Peyer's patch (tissue), 4 donors: ENCODE data around the gene PDGFB.

ENCODE experiments used
- POLR2A ChIP-seq, 2 donors: fragments of 450-650 bp; IDR thresholded peaks; one replicate each; pipeline ENCODE4 v1.5.1; 2017; ENCODE audit warnings: antibody characterized with exemption in 2 of 2, mild to moderate bottlenecking in 2 of 2, moderate library complexity in 2 of 2
- TF ChIP-seq, protein P1 (sequence below), 6 experiments: fragments of 450-650 bp in 4 of 6; fragments of 200-600 bp in 2 of 6; sonication (generic) in 1 of 6; IDR thresholded peaks; one replicate each; pipeline ENCODE4 v1.5.1; 2017 to 2019; ENCODE audit warnings: antibody characterized with exemption in 6 of 6, mild to moderate bottlenecking in 3 of 6, moderate library complexity in 1 of 6

- TF ChIP-seq, protein P1, sequence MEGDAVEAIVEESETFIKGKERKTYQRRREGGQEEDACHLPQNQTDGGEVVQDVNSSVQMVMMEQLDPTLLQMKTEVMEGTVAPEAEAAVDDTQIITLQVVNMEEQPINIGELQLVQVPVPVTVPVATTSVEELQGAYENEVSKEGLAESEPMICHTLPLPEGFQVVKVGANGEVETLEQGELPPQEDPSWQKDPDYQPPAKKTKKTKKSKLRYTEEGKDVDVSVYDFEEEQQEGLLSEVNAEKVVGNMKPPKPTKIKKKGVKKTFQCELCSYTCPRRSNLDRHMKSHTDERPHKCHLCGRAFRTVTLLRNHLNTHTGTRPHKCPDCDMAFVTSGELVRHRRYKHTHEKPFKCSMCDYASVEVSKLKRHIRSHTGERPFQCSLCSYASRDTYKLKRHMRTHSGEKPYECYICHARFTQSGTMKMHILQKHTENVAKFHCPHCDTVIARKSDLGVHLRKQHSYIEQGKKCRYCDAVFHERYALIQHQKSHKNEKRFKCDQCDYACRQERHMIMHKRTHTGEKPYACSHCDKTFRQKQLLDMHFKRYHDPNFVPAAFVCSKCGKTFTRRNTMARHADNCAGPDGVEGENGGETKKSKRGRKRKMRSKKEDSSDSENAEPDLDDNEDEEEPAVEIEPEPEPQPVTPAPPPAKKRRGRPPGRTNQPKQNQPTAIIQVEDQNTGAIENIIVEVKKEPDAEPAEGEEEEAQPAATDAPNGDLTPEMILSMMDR (IDR thresholded peaks at IDR 0.05) = no peak
- no peak for TF ChIP-seq POLR2A (IDR thresholded peaks at IDR 0.05)
These were observed 56.0 kb downstream of the PDGFB start for GRCh38 chr22:39188809-39189208.
